ENCODE results near the gene CKS1B.

CKS1B gene

DNA sequence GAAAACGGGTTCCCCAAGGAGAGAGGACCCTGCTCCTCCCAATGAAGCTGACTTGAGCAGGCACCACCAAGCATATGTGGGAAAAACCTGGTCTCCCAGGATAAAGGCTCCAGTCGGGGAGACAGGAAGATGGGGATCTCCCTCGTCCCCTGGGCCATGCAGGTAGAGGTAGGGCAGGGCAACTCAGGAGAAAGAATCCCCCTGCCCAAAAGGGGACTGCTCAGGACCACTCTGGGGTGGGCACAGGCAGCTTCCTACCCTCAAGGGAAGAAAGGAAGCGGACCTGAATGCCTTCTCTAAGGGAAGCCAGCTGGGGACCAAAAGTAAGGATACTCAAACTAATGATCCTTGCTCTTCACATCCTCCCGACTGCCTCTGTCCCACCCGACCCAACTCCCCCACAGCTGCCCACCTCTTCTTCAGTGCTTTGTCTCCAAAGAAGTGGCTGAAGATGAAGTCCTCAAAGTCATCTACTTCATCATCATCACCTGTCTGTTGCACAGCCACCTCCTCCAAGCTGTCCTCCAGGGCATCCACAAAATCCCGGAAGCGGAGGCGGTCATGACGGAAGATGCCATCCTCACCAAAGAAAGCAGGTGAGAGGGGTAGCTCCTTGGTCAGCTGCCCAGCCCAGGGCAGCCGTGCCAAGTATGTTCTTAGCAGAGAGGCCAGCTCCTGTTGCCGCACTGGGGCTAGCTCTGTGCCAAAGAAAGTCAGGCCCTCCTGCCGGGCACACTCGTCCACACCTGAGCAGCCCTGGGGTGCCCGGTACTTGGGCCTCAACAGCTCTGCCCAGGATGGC is 29.1 kb upstream of the CKS1B start:
- TF ChIP-seq EZH2 (IDR thresholded peaks at IDR 0.05; ENCODE audit: borderline replicate concordance, low read length), result no peak
- TF ChIP-seq CTCF (IDR thresholded peaks at IDR 0.05; ENCODE audit: low read length), result no peak
- Histone ChIP-seq H3K36me3 (ENCODE audit: insufficient read depth, low read length) (peaks cover 4% of the 10 kb centered on the region; the same call in 1 of the 2 replicates), H3K27me3 (ENCODE audit: insufficient read depth, low read length) (no peaks in the 10 kb centered on the region), H2AFZ (ENCODE audit: low read length) (no peak overlapping the region), H3F3A (ENCODE audit: insufficient read depth, low read length) (no peaks in the 10 kb centered on the region), H3K79me2 (ENCODE audit: insufficient read depth, low read length) (no peaks in the 10 kb centered on the region), H3K9me3 (ENCODE audit: low read length) (no peaks in the 10 kb centered on the region), H3K4me2 (ENCODE audit: low read length) (no peak overlapping the region; the same call in 1 of the 2 replicates), H3K27ac (ENCODE audit: low read depth, low read length, poor library complexity, severe bottlenecking) (peak overlapping the region; percentile 97), H3K4me3 (ENCODE audit: low read depth, low read length, poor library complexity, severe bottlenecking) (no peak overlapping the region), H4K20me1 (ENCODE audit: insufficient read depth, low read length) (no peaks in the 10 kb centered on the region), H3K9me2 (ENCODE audit: low read depth, low read length) (no peaks in the 10 kb centered on the region), H3K4me1 (ENCODE audit: insufficient read depth, low read length, severe bottlenecking) (peaks cover 51% of the 10 kb centered on the region), H3K9ac (ENCODE audit: low read length) (no peak overlapping the region; the same call in 1 of the 2 replicates)

DNA sequence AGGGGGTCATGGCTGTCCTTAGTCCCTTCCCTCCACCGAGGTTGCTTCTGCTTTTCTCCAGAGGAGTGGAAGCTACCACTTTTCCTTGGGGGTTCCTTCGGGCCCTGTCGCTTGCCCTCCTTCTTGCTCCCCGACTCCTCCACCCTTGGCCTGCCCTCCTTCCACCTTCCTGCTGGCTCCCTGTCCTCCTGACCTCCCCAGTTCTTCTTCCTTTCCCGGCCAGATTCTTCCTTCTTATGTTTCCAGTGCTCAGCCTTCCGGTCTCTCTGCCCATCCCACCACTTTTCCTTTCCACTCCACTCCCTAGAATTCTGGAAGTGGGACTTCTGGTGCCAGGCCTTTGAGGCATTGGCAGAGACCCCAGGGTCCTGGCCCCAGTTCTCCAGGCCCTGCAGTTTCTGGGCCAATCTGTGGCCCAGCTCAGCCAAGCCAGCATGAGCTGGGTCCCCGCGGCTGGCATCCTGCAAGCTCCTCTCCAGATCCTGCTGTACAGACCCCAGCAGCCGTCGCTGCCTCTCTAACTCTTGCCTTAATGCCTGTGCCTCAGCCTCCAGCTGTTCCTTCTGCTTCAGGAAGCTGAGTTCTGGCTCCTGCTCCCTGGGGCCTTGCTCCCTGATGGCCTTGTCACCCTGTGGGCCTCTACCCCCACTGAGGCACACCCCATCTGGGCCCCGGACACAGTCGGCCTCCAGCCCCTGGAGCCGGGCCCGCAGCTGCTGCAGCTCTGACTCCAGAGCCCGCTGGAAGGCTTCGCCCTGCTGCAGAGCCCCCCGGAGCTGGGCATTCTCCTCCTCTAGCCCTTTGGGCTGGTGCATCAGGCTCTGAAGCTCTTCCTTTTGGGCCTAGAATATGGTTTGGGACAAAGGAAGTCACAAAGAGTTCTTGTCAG is 28.3 kb upstream of the CKS1B start:
- Histone ChIP-seq H3K36me3 (ENCODE audit: insufficient read depth, low read length) (peaks cover 12% of the 10 kb centered on the region; the same call in 1 of the 2 replicates), H3K9me2 (ENCODE audit: low read depth, low read length) (no peaks in the 10 kb centered on the region), H3K4me2 (ENCODE audit: low read length) (no peak overlapping the region), H3F3A (ENCODE audit: insufficient read depth, low read length) (no peaks in the 10 kb centered on the region), H3K4me1 (ENCODE audit: insufficient read depth, low read length, severe bottlenecking) (peaks cover 48% of the 10 kb centered on the region), H3K27me3 (ENCODE audit: insufficient read depth, low read length) (no peaks in the 10 kb centered on the region), H3K9ac (ENCODE audit: low read length) (no peak overlapping the region), H3K9me3 (ENCODE audit: low read length) (no peaks in the 10 kb centered on the region), H2AFZ (ENCODE audit: low read length) (no peak overlapping the region), H3K79me2 (ENCODE audit: insufficient read depth, low read length) (no peaks in the 10 kb centered on the region), H3K27ac (ENCODE audit: low read depth, low read length, poor library complexity, severe bottlenecking) (no peak overlapping the region), H4K20me1 (ENCODE audit: insufficient read depth, low read length) (no peaks in the 10 kb centered on the region), H3K4me3 (ENCODE audit: low read depth, low read length, poor library complexity, severe bottlenecking) (no peak overlapping the region)
- no peak for TF ChIP-seq EZH2 (IDR thresholded peaks at IDR 0.05; ENCODE audit: borderline replicate concordance, low read length)
- no peak for TF ChIP-seq CTCF (IDR thresholded peaks at IDR 0.05; ENCODE audit: low read length)

DNA sequence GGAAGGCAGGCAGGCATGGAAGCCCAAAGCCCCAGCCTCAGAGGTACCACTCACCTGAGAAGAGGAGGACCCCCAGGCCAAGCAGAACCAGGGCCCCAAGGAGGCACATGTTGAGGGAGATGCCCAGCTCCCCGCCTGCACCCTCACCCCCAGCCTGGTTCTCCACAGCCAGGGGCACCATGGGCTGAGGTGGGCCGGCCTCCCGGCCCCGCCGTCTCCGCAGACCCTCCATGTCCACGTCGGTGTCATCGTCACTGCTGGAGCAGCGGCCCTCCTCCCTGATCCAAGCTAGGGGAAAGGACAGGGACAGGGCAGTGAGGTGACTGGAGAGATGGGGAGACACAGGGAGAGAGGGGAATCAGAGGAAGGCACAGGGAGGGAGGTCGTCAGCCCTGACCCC is 26.4 kb upstream of the CKS1B start:
- Histone ChIP-seq H3K79me2 (ENCODE audit: insufficient read depth, low read length) (no peaks in the 10 kb centered on the region), H3K9me3 (ENCODE audit: low read length) (no peaks in the 10 kb centered on the region), H3K4me1 (ENCODE audit: insufficient read depth, low read length, severe bottlenecking) (peaks cover 48% of the 10 kb centered on the region), H3K9ac (ENCODE audit: low read length) (no peak overlapping the region), H3K9me2 (ENCODE audit: low read depth, low read length) (no peaks in the 10 kb centered on the region), H3K27ac (ENCODE audit: low read depth, low read length, poor library complexity, severe bottlenecking) (no peak overlapping the region), H4K20me1 (ENCODE audit: insufficient read depth, low read length) (no peaks in the 10 kb centered on the region), H2AFZ (ENCODE audit: low read length) (no peak overlapping the region), H3K4me3 (ENCODE audit: low read depth, low read length, poor library complexity, severe bottlenecking) (no peak overlapping the region), H3K27me3 (ENCODE audit: insufficient read depth, low read length) (no peaks in the 10 kb centered on the region), H3K4me2 (ENCODE audit: low read length) (no peak overlapping the region), H3F3A (ENCODE audit: insufficient read depth, low read length) (no peaks in the 10 kb centered on the region), H3K36me3 (ENCODE audit: insufficient read depth, low read length) (peaks cover 12% of the 10 kb centered on the region; the same call in 1 of the 2 replicates)
- no peak for TF ChIP-seq CTCF (IDR thresholded peaks at IDR 0.05; ENCODE audit: low read length)
- TF ChIP-seq EZH2 (IDR thresholded peaks at IDR 0.05; ENCODE audit: borderline replicate concordance, low read length), result no peak
